ENCODE results near the gene SUGCT.

The SUGCT gene

DNA sequence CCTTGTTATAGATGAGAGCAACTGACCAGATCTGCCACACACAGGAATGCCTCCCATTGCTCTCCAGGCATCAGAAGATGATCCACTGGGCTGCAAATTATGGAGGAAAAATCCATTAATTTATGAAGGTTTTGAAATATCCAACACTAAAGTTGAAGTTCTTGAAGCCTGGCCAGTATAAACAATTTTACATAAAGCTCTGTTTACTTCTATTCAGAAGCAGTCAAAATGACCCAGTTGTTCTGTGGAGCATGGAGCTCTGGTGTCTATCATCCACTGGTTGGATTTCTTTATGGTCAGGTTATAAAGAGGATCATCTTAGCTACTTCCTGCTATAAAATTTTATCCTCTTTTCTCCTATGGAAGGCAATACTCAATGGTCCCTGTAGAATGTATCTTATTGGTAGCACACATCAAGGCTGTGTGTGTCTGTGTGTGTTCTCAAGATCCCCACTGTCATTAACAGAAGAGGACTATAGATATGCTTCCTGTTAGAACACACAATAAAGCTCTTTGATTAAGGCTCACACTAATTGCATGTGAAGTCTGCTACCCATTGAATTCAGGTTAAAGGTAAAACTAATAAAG lies 747.4 kb downstream of the SUGCT start:
- peak overlapping the region in 2 of 3 experiments; percentile 35 to 65 for H3K27ac Mint-ChIP-seq
- H3K4me1 Mint-ChIP-seq = peaks cover 35% of the 10 kb centered on the region
- peaks cover 7% of the 10 kb centered on the region for H3K9me3 Mint-ChIP-seq
- H3K27me3 Mint-ChIP-seq (ENCODE audit: low read depth) = no peaks in the 10 kb centered on the region
- TF ChIP-seq, protein P1, sequence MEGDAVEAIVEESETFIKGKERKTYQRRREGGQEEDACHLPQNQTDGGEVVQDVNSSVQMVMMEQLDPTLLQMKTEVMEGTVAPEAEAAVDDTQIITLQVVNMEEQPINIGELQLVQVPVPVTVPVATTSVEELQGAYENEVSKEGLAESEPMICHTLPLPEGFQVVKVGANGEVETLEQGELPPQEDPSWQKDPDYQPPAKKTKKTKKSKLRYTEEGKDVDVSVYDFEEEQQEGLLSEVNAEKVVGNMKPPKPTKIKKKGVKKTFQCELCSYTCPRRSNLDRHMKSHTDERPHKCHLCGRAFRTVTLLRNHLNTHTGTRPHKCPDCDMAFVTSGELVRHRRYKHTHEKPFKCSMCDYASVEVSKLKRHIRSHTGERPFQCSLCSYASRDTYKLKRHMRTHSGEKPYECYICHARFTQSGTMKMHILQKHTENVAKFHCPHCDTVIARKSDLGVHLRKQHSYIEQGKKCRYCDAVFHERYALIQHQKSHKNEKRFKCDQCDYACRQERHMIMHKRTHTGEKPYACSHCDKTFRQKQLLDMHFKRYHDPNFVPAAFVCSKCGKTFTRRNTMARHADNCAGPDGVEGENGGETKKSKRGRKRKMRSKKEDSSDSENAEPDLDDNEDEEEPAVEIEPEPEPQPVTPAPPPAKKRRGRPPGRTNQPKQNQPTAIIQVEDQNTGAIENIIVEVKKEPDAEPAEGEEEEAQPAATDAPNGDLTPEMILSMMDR (IDR thresholded peaks at IDR 0.05; ENCODE audit: unreplicated experiment in 3 of 3) = no peak
- no peak overlapping the region for H3K4me3 Mint-ChIP-seq
- H3K36me3 Mint-ChIP-seq (ENCODE audit: low read depth) = no peaks in the 10 kb centered on the region

DNA sequence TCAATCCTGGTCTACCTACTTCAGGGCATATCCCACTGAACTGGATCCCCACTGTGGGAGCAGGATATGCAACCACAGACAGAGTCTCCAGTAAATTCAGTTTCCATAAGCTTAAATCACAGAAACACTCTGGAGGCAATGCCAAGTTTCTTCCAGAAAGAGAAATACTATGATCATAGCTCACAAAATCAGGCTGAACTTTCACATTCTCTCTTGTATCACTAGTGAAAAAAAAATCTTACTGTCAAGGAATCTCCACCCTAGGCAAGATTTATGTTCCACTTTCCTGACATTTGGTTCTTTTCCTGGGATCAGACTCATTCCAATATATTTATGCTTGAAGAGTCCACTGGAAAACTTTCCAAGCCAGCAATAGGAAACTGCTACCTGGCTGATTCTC lies 749.0 kb downstream of the SUGCT start:
- Mint-ChIP-seq H3K36me3 (ENCODE audit: low read depth) (no peaks in the 10 kb centered on the region), H3K27me3 (ENCODE audit: low read depth) (no peaks in the 10 kb centered on the region), H3K4me3 (no peak overlapping the region), H3K27ac (peak overlapping the region in 2 of 3 experiments; percentile 88 to 90), H3K9me3 (peaks cover 4% of the 10 kb centered on the region), H3K4me1 (peaks cover 35% of the 10 kb centered on the region)
- TF ChIP-seq, protein P1 (IDR thresholded peaks at IDR 0.05; ENCODE audit: unreplicated experiment in 3 of 3) = no peak

DNA sequence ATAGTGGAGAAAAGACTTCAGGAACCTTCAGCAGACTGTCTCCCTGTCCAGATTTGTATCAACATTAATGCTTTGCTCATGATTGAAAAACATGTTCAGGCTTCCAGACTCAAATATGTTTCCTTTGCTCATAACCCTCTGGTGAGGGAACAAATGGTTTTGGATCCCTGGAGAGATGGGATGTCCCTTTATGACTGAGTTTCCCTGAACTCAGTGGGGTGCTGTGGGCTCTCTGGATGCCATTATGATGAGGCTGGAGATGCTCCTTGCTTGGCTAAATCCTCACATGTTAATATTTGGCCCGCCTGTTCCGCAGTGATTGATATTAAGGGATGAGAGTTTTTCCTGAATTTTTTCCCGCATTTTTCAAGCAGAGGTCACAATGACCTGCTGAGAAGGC lies 749.4 kb downstream of the SUGCT start:
- no peaks in the 10 kb centered on the region for H3K27me3 Mint-ChIP-seq (ENCODE audit: low read depth)
- TF ChIP-seq, protein P1 (IDR thresholded peaks at IDR 0.05; ENCODE audit: unreplicated experiment in 3 of 3) = no peak
- H3K9me3 Mint-ChIP-seq = peaks cover 4% of the 10 kb centered on the region
- peaks cover 35% of the 10 kb centered on the region for H3K4me1 Mint-ChIP-seq
- peak overlapping the region in 2 of 3 experiments; percentile 88 to 90 for H3K27ac Mint-ChIP-seq
- no peaks in the 10 kb centered on the region for H3K36me3 Mint-ChIP-seq (ENCODE audit: low read depth)
- no peak overlapping the region for H3K4me3 Mint-ChIP-seq

DNA sequence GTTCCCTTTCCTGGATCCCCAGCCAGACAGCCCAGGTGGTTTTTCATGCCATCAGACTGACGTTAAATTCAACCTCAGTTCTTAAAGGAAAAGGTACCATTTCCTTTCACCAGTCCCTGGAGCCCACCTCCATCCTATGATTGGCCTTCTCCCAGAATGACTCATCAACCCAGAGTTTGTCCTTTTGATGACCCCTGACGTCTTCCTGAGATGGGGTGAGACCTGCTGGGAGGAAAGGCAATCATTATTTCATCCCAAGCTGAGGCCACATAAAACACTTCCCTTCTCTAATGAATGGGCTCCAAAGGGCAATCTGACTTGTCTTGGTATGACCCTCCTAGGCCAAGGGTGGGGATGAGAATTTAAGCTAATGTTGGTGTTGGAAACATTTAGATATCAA lies 750.7 kb downstream of the SUGCT start:
- TF ChIP-seq, protein P1 (IDR thresholded peaks at IDR 0.05; ENCODE audit: unreplicated experiment in 3 of 3) = no peak
- Mint-ChIP-seq H3K27me3 (ENCODE audit: low read depth) (no peaks in the 10 kb centered on the region), H3K4me3 (no peak overlapping the region), H3K9me3 (peaks cover 8% of the 10 kb centered on the region), H3K4me1 (peaks cover 26% of the 10 kb centered on the region), H3K27ac (peak overlapping the region in 2 of 3 experiments; percentile 17 to 35), H3K36me3 (ENCODE audit: low read depth) (no peaks in the 10 kb centered on the region)

DNA sequence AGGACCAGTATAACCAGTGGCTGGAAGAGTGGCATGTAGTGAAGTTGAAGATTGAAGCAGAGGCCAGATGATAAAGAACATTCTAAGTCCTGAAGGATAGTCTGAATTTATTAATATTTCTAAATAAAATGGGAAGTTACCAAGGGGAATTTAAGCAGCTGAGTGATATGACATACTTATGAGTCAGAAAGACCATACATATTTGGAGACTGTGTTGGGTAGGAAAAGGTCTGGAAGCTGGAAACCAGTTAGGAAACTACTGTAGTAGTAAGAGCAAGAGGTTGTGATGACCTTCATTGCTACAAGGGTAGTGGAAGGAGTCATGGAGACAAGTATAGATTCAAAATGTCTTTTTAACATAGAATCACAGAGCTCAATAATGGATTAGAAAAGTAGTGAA lies 752.3 kb downstream of the SUGCT start:
- TF ChIP-seq, protein P1 (IDR thresholded peaks at IDR 0.05; ENCODE audit: unreplicated experiment in 3 of 3) = no peak
- H3K36me3 Mint-ChIP-seq (ENCODE audit: low read depth) = peaks cover 4% of the 10 kb centered on the region
- no peaks in the 10 kb centered on the region for H3K27me3 Mint-ChIP-seq (ENCODE audit: low read depth)

DNA sequence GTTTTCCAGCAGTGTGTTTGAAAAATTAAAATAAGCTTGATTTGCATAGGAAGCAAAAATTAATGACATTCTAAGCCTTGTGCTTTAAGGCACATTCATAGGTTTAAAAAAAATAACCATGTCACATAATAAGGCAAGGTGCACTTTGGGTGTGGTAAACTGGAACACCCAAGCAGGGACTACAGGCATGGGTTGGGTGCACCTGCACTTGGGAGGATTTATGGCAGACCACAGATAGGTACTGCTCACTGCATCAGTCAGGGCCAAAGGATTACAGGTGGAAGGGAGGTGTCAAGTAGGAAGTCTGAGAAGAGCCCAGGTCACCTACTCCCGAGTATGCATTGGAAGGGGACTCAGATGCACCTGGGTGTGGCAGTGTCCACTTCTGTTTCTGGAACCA lies 753.7 kb downstream of the SUGCT start:
- Mint-ChIP-seq H3K27me3 (ENCODE audit: low read depth) (no peaks in the 10 kb centered on the region), H3K36me3 (ENCODE audit: low read depth) (peaks cover 4% of the 10 kb centered on the region), H3K9me3 (peaks cover 25% of the 10 kb centered on the region), H3K4me1 (peaks cover 17% of the 10 kb centered on the region), H3K27ac (no peak overlapping the region), H3K4me3 (no peak overlapping the region)
- TF ChIP-seq, protein P1 (IDR thresholded peaks at IDR 0.05; ENCODE audit: unreplicated experiment in 3 of 3) = no peak

More for the DNA sequence above, 752.3 kb downstream of the SUGCT start:
- H3K9me3 Mint-ChIP-seq = peaks cover 19% of the 10 kb centered on the region
- no peak overlapping the region for H3K27ac Mint-ChIP-seq
- H3K4me3 Mint-ChIP-seq = no peak overlapping the region
- peaks cover 21% of the 10 kb centered on the region for H3K4me1 Mint-ChIP-seq
